Hepatocyte (in vitro differentiated cells): ENCODE measurements around the gene ST6GAL1. TPM values are rescaled to one million over a fixed set of nuclear protein-coding genes. Genes with fewer than 3 reads are reported as not detected.
A peak's percentile ranks its signal among the peaks of the same experiment; 100 is the strongest.

Source experiments
- DNase-seq: peaks from one replicate; pipeline ENCODE4 v3.0.0-alpha.2; 2016; ENCODE audit warnings: low spot score
- H2AFZ ChIP-seq: fragments of 200-600 bp; sonication (generic); 2 replicates; pipeline ENCODE4 v1.6.0; 2016; ENCODE audit warnings: antibody characterized with exemption, mild to moderate bottlenecking
- H3K27ac ChIP-seq: fragments of 200-600 bp; sonication (generic); 2 replicates; pipeline ENCODE4 v1.5.1; 2016; ENCODE audit warnings: mild to moderate bottlenecking
- H3K27me3 ChIP-seq: fragments of 200-600 bp; sonication (generic); 2 replicates; pipeline ENCODE4 v1.6.1; 2016
- H3K36me3 ChIP-seq: fragments of 200-600 bp; sonication (generic); replicated peaks from 2 replicates; pipeline ENCODE4 v1.5.1; 2016; ENCODE audit warnings: low read depth; ENCODE audit not compliant: insufficient read depth
- H3K4me1 ChIP-seq: fragments of 200-600 bp; sonication (generic); 2 replicates; pipeline ENCODE4 v1.5.1; 2016; ENCODE audit warnings: mild to moderate bottlenecking, moderate library complexity; ENCODE audit not compliant: insufficient read depth
- H3K4me2 ChIP-seq: fragments of 200-600 bp; sonication (generic); 2 replicates; pipeline ENCODE4 v1.6.0; 2016
- H3K4me3 ChIP-seq: fragments of 200-600 bp; sonication (generic); 2 replicates; pipeline ENCODE4 v1.5.1; 2016; ENCODE audit warnings: mild to moderate bottlenecking
- H3K79me2 ChIP-seq: fragments of 200-600 bp; sonication (generic); 2 replicates; pipeline ENCODE4 v1.6.0; 2017; ENCODE audit warnings: mild to moderate bottlenecking
- H3K9me2 ChIP-seq: fragments of 200-600 bp; sonication (generic); replicated peaks from 2 replicates; pipeline ENCODE4 v1.6.0; 2017; ENCODE audit warnings: mild to moderate bottlenecking; ENCODE audit not compliant: insufficient read depth
- H3K9me3 ChIP-seq: fragments of 200-600 bp; sonication (generic); 2 replicates; pipeline ENCODE4 v1.5.1; 2016; ENCODE audit warnings: low read depth, mild to moderate bottlenecking
- H4K20me1 ChIP-seq: fragments of 200-600 bp; sonication (generic); 2 replicates; pipeline ENCODE4 v1.6.0; 2016; ENCODE audit warnings: mild to moderate bottlenecking; ENCODE audit not compliant: insufficient read depth, poor library complexity, severe bottlenecking
- CTCF ChIP-seq: fragments of 200-600 bp; sonication (generic); IDR thresholded peaks from 2 replicates; pipeline ENCODE4 v1.5.1; 2016; ENCODE audit warnings: antibody characterized with exemption, mild to moderate bottlenecking; ENCODE audit not compliant: poor library complexity
- EZH2 ChIP-seq: fragments of 200-600 bp; sonication (generic); IDR thresholded peaks from 2 replicates; pipeline ENCODE4 v1.6.1; 2016; ENCODE audit warnings: antibody characterized with exemption, mild to moderate bottlenecking, borderline replicate concordance
- EZH2phosphoT487 ChIP-seq: fragments of 200-600 bp; sonication (generic); IDR thresholded peaks from one replicate; pipeline ENCODE4 v1.6.1; 2018; ENCODE audit warnings: antibody characterized with exemption, mild to moderate bottlenecking, low read depth, moderate library complexity; ENCODE audit not compliant: unreplicated experiment, severe bottlenecking
- WGBS: methylation state at CpG from one replicate; pipeline ENCODE4 v1.1.6; 2016; ENCODE audit warnings: low lambda C conversion rate; ENCODE audit errors: missing lambda C conversion rate; 5-methylcytosine and 5-hydroxymethylcytosine counted together
- polyA plus RNA-seq: library from polyadenylated mRNA; unstranded; fragments of >200 nt; fragmentation: Nextera tagmentation; extraction: Ambion mirVana; gene quantifications from 2 replicates; pipeline ENCODE4 v1.2.1, GENCODE V29; 2016
- total RNA-seq: library from RNA; depleted of rRNA; stranded (reverse); fragments of >200 nt; gene quantifications from 2 replicates; pipeline ENCODE4 v1.2.3, GENCODE V29; 2014

Gene ST6GAL1
- total and polyA plus RNA-seq, 2 experiments from 2014 or later: 57.5 to 109 TPM

GRCh38 chr3:186993210-186993782 is 63.0 kb downstream of the ST6GAL1 start:
- no peaks in the 10 kb centered on the region for H3K36me3 ChIP-seq
- H3K9me3 ChIP-seq: no peaks in the 10 kb centered on the region
- no peaks in the 10 kb centered on the region for H3K4me1 ChIP-seq
- H3K9me2 ChIP-seq: no peaks in the 10 kb centered on the region
- no peak overlapping the region for H3K4me2 ChIP-seq
- no peak overlapping the region for H3K4me3 ChIP-seq
- no peak for DNase-seq
- WGBS: 96% methylated on average over 7 of the region's 7 CpGs
- no peaks in the 10 kb centered on the region for H3K79me2 ChIP-seq
- no peaks in the 10 kb centered on the region for H3K27me3 ChIP-seq
- H4K20me1 ChIP-seq: no peaks in the 10 kb centered on the region
- peak overlapping the region; percentile 10 for H3K27ac ChIP-seq
- H2AFZ ChIP-seq: no peak overlapping the region
- TF ChIP-seq EZH2 (no peak), EZH2phosphoT487 (no peak), CTCF (no peak)

DNA sequence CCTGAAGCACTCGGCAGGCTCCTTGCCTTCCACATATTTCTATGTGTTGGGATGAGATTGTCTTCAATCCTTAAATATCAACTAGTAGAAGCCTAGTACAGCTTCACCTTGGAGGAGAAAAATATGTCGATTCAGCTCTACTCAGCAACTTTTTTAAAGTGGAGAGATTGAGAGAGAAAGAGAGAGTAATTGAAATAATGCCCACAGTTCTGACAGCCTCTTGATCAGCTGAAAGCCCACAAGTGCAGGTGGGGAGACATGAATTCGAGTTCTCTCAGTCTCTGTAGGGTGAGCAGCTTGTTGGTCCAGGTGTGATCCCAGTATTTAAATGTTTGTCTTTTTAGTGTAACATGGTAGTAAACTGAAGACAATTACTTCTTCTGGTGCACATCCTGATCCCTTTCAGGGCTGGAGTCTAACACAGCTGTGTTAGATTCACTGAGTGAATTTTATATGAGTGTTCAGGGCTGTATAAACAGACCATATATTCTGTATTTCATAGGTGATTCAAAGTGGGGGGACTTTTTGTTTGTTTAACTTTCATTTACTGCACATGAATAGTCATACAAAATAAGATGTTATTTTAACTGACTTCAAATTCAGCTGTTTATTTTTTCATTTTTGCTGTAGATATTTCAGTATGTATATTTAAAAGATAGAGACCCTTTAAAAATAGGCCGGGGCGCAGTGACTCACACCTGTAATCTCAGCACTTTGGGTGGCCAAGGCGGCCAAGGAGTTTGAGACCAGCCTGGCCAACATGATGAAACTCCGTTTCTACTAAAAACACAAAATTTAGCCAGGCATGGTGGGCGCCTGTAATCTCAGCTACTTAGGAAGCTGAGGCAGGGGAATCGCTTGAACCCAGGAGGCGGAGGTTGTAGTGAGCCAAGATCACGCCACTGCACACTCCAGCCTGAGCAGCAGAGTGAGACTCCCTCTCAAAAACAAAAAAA is 64.0 kb downstream of the ST6GAL1 start:
- H3K4me2 ChIP-seq: no peak overlapping the region
- WGBS: 91% methylated on average over 11 of the region's 11 CpGs

DNA sequence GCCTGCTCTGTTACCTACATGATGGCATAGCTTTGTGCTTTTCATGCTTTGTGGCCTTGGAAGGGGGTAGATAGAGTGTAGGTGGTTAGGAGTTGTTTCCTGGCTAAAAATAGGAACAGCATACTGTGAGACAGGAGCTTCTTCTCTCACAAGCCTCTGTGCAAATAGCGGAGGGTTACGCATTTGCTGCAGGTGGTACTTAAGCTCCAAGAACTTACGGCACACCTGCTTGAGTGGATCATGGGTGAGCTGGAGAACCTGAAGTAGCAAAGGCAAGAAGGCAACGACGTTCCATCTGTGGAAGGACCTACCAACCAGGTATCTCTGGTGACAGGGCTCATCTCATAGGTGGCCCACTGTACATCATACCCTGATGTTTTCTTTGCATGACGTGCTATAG is 66.0 kb downstream of the ST6GAL1 start:
- no peaks in the 10 kb centered on the region for H4K20me1 ChIP-seq
- no peaks in the 10 kb centered on the region for H3K9me3 ChIP-seq
- H3K4me1 ChIP-seq: no peaks in the 10 kb centered on the region
- no peaks in the 10 kb centered on the region for H3K79me2 ChIP-seq
- H3K27me3 ChIP-seq: no peaks in the 10 kb centered on the region
- no peaks in the 10 kb centered on the region for H3K36me3 ChIP-seq
- H3K27ac ChIP-seq: no peak overlapping the region
- H3K9me2 ChIP-seq: no peaks in the 10 kb centered on the region
- WGBS: 95% methylated on average over 6 of the region's 6 CpGs
- no peak overlapping the region for H2AFZ ChIP-seq
- DNase-seq: no peak
- TF ChIP-seq CTCF (no peak), EZH2 (no peak), EZH2phosphoT487 (no peak)
- no peak overlapping the region for H3K4me2 ChIP-seq
- H3K4me3 ChIP-seq: no peak overlapping the region

More for the DNA sequence above, 64.0 kb downstream of the ST6GAL1 start:
- TF ChIP-seq CTCF (no peak), EZH2 (no peak), EZH2phosphoT487 (no peak)
- no peaks in the 10 kb centered on the region for H4K20me1 ChIP-seq
- no peaks in the 10 kb centered on the region for H3K9me3 ChIP-seq
- H3K79me2 ChIP-seq: no peaks in the 10 kb centered on the region
- no peak overlapping the region for H3K4me3 ChIP-seq
- H3K9me2 ChIP-seq: no peaks in the 10 kb centered on the region
- no peaks in the 10 kb centered on the region for H3K36me3 ChIP-seq
- H3K4me1 ChIP-seq: no peaks in the 10 kb centered on the region
- H2AFZ ChIP-seq: no peak overlapping the region
- no peak overlapping the region for H3K27ac ChIP-seq
- DNase-seq: no peak
- H3K27me3 ChIP-seq: no peaks in the 10 kb centered on the region
